SU-DHL-6 (cell line): ENCODE data around the gene ALOXE3.

Experiments
- H2AFZ ChIP-seq: fragments of 200-600 bp; sonication (generic); 2 replicates; pipeline ENCODE4 v1.6.1; 2014; ENCODE audit warnings: low read depth, mild to moderate bottlenecking, moderate library complexity, mixed read lengths, antibody characterized with exemption, low read length; ENCODE audit not compliant: severe bottlenecking
- H3F3A ChIP-seq: fragments of 200-600 bp; shearing (Covaris generic); 2 replicates; pipeline ENCODE4 v1.6.0; 2016; ENCODE audit warnings: antibody characterized with exemption, mild to moderate bottlenecking; ENCODE audit not compliant: insufficient read depth
- H3K27ac ChIP-seq: fragments of 200-600 bp; sonication (generic); 2 replicates; pipeline ENCODE4 v1.5.1; 2016; ENCODE audit warnings: low read depth, mild to moderate bottlenecking, low read length, moderate library complexity, mixed read lengths
- H3K27me3 ChIP-seq: fragments of 200-600 bp; sonication (generic), shearing (Covaris generic); 2 replicates; pipeline ENCODE4 v1.6.0; 2014; ENCODE audit warnings: mild to moderate bottlenecking, low read length
- H3K36me3 ChIP-seq: fragments of 200-600 bp; sonication (generic); 2 replicates; pipeline ENCODE4 v1.6.1; 2014; ENCODE audit warnings: mild to moderate bottlenecking, low read length, mixed read lengths
- H3K4me2 ChIP-seq: fragments of 300-600, 200-600 bp; shearing (Covaris generic), sonication (generic); 2 replicates; pipeline ENCODE4 v1.6.0; 2014; ENCODE audit warnings: low read length, low read depth, mild to moderate bottlenecking; ENCODE audit not compliant: poor library complexity, severe bottlenecking
- H3K4me3 ChIP-seq: fragments of 200-600 bp; sonication (generic); 2 replicates; pipeline ENCODE4 v1.5.1; 2014; ENCODE audit warnings: antibody characterized with exemption, low read length, mild to moderate bottlenecking, mixed read lengths; ENCODE audit not compliant: insufficient read depth, poor library complexity, severe bottlenecking
- H3K79me2 ChIP-seq: fragments of 200-600 bp; sonication (generic); 2 replicates; pipeline ENCODE4 v1.6.1; 2014; ENCODE audit warnings: mild to moderate bottlenecking, low read length, moderate library complexity; ENCODE audit not compliant: insufficient read depth
- H3K9ac ChIP-seq: fragments of 200-600 bp; sonication (generic); 2 replicates; pipeline ENCODE4 v1.7.0; 2014; ENCODE audit warnings: mild to moderate bottlenecking, low read length
- H3K9me2 ChIP-seq: fragments of 200-600 bp; sonication (generic); replicated peaks from 2 replicates; pipeline ENCODE4 v1.6.1; 2014; ENCODE audit warnings: low read length; ENCODE audit not compliant: insufficient read depth
- H3K9me3 ChIP-seq: fragments of 200-600 bp; sonication (generic); 2 replicates; pipeline ENCODE4 v1.6.1; 2014; ENCODE audit warnings: low read length, mixed read lengths; ENCODE audit not compliant: insufficient read depth
- H4K20me1 ChIP-seq: fragments of 200-600 bp; sonication (generic); 2 replicates; pipeline ENCODE4 v1.6.1; 2014; ENCODE audit warnings: low read depth, mild to moderate bottlenecking, antibody characterized with exemption, low read length, moderate library complexity, mixed read lengths
- CTCF ChIP-seq: fragments of 200-600 bp; sonication (generic); IDR thresholded peaks from one replicate; pipeline ENCODE4 v1.5.1; 2017; ENCODE audit warnings: antibody characterized with exemption, mild to moderate bottlenecking, low read length, moderate library complexity; ENCODE audit not compliant: insufficient read depth, poor library complexity, severe bottlenecking
- EZH2phosphoT487 ChIP-seq: fragments of 200-600 bp; sonication (generic), shearing (Covaris generic); conservative IDR thresholded peaks from 2 replicates; pipeline ENCODE4 v1.6.1; 2018; ENCODE audit warnings: mild to moderate bottlenecking, antibody characterized with exemption, low read length, moderate library complexity, mixed read lengths

Gene ALOXE3

GRCh38 chr17:8053600-8053999 is 64.7 kb downstream of the ALOXE3 start:
- Histone ChIP-seq H3K4me2 (no peak overlapping the region), H3K9me2 (no peaks in the 10 kb centered on the region), H3F3A (no peaks in the 10 kb centered on the region), H4K20me1 (no peaks in the 10 kb centered on the region), H3K9me3 (no peaks in the 10 kb centered on the region), H3K27ac (no peak overlapping the region), H3K9ac (no peak overlapping the region), H3K4me3 (no peak overlapping the region), H3K79me2 (no peaks in the 10 kb centered on the region), H3K27me3 (no peaks in the 10 kb centered on the region), H3K36me3 (no peaks in the 10 kb centered on the region), H2AFZ (no peak overlapping the region)
- TF ChIP-seq EZH2phosphoT487 = no peak
- no peak for TF ChIP-seq CTCF

GRCh38 chr17:8052256-8053252 is 65.8 kb downstream of the ALOXE3 start:
- H3K9me3 ChIP-seq = no peaks in the 10 kb centered on the region
- H3K27ac ChIP-seq = no peak overlapping the region
- H2AFZ ChIP-seq = no peak overlapping the region
- no peaks in the 10 kb centered on the region for H3F3A ChIP-seq
- H3K4me2 ChIP-seq = no peak overlapping the region
- TF ChIP-seq EZH2phosphoT487 = no peak
- TF ChIP-seq CTCF = no peak
- no peak overlapping the region for H3K9ac ChIP-seq
- H3K9me2 ChIP-seq = no peaks in the 10 kb centered on the region
- H3K79me2 ChIP-seq = no peaks in the 10 kb centered on the region
- no peaks in the 10 kb centered on the region for H3K27me3 ChIP-seq
- no peaks in the 10 kb centered on the region for H3K36me3 ChIP-seq
- H3K4me3 ChIP-seq = no peak overlapping the region
- no peaks in the 10 kb centered on the region for H4K20me1 ChIP-seq

GRCh38 chr17:8051831-8052230 is 66.5 kb downstream of the ALOXE3 start:
- Histone ChIP-seq H3K4me2 (no peak overlapping the region), H3F3A (no peaks in the 10 kb centered on the region), H3K4me3 (no peak overlapping the region), H2AFZ (no peak overlapping the region), H3K27me3 (no peaks in the 10 kb centered on the region), H3K36me3 (no peaks in the 10 kb centered on the region), H3K79me2 (no peaks in the 10 kb centered on the region), H3K27ac (no peak overlapping the region), H4K20me1 (no peaks in the 10 kb centered on the region), H3K9ac (no peak overlapping the region), H3K9me3 (no peaks in the 10 kb centered on the region), H3K9me2 (no peaks in the 10 kb centered on the region)
- TF ChIP-seq CTCF (no peak), EZH2phosphoT487 (no peak)
